SK-N-MC (cell line): Measurements from ENCODE around the gene SREBF1.

Experiments used
- EZH2 ChIP-seq: fragments of 200-600 bp; sonication (generic); IDR thresholded peaks from one replicate; pipeline ENCODE4 v1.6.1; 2017; ENCODE audit warnings: antibody characterized with exemption
- FOXP2 ChIP-seq: optimal IDR thresholded peaks from 2 replicates; pipeline ENCODE3; 2011; ENCODE audit warnings: mild to moderate bottlenecking, moderate library complexity; ENCODE audit not compliant: insufficient read depth; ENCODE audit errors: extremely low read length, control extremely low read depth
- POLR2AphosphoS5 ChIP-seq: IDR thresholded peaks from 2 replicates; pipeline ENCODE4 v1.6.1; 2012; ENCODE audit warnings: mild to moderate bottlenecking, low read depth, low read length, borderline replicate concordance

DNA sequence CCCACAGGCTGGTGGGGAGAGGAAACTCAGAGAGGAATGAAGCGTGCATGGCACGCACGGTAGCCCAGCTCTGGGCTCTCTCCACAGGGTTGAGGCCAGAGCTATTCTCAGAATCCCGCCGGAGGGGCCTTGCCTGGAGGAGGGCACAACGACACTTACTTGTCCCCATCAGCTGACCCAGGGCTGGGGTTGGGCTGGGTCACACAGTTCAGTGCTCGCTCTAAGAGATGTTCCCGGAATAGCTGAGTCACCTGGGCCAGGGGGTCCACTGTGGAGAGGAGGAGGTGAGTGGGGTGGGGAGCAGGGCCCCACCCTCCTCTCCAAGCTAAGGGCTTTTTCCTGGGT lies 21.8 kb downstream of the SREBF1 start:
- TF ChIP-seq EZH2 (no peak), POLR2AphosphoS5 (no peak), FOXP2 (no peak)
